ENCODE results near the gene TICRR. TPM values are rescaled to one million over a fixed set of nuclear protein-coding genes. Genes with fewer than 3 reads are reported as not detected.

Gene TICRR
- polyA plus RNA-seq, 1 donor from 2014 or later: not detected

DNA sequence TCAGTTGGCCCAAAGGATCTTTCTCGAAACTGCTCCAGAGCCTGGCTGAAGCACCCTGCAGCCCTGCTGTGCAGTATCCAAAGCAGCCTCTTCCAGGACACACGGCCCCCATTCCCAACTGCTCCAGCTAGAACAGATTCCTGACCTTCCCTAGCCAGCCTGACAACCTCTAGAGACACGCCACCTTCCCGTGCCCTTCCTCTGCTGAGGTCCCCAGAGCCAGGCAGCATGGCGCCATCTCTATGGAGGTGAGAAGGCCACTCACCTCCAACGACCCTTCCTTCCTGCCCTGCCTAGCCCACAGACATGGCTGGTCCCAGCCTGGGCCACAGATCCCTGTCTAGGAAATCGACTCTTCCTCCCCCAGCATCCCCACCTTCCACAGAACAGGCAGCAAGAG, 76.9 kb downstream of the TICRR start:
- Mint-ChIP-seq H3K9me3 (peaks cover 0 to 2% (median 0%) of the 10 kb centered on the region in 3 donors), H3K4me3 (no peak overlapping the region), H3K4me1 (peaks cover 1 to 13% (median 5%) of the 10 kb centered on the region in 3 donors), H3K27me3 (peaks cover 38% of the 10 kb centered on the region), H3K27ac (no peak overlapping the region), H3K36me3 (no peaks in the 10 kb centered on the region)

DNA sequence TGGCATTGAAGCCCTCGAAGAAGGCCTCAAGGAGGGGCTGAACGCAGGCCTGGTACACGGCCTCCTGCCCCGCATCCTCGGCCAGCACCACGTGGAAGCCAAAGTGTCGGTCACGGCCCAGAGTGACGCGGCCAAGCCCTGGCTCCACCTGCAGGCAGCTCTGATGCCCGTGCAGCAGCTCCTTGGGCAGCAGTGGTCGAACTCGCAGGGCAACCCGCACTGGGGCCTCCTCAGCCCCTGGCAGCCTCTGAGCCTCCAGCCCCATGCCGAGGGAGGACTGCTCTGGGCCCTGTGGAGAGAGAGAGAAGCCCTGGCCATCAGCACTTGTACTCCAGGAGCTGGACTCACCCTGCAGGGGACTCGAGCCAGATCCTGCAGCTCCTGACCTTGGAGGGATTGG, 77.4 kb downstream of the TICRR start:
- Mint-ChIP-seq H3K9me3 (peaks cover 0 to 2% (median 0%) of the 10 kb centered on the region in 3 donors), H3K27ac (no peak overlapping the region), H3K27me3 (peaks cover 34% of the 10 kb centered on the region), H3K36me3 (no peaks in the 10 kb centered on the region), H3K4me3 (no peak overlapping the region), H3K4me1 (peaks cover 0 to 11% (median 5%) of the 10 kb centered on the region in 3 donors)

DNA sequence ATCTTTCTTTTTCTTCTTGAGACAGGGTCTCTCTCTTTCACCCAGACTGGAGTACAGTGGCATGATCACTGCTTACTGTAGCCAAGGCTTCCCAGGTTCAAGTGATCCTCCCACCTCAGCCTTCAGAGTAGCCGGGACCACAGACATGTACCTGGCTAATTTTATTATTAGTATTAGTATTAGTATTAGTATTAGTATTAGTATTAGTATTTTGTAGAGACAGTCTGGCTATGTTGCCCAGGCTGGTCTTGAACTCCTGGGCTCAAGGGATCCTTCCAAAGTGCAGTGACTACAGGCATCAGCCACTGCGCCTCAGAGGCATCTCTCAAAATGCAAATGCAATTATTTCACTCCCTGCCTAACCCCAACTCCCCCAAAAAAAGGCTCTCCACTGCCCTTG, 78.3 kb downstream of the TICRR start:
- no peak overlapping the region for H3K4me3 Mint-ChIP-seq
- H3K36me3 Mint-ChIP-seq: no peaks in the 10 kb centered on the region
- H3K27ac Mint-ChIP-seq: no peak overlapping the region
- H3K9me3 Mint-ChIP-seq: peaks cover 0 to 2% (median 0%) of the 10 kb centered on the region in 3 donors
- peaks cover 0 to 11% (median 5%) of the 10 kb centered on the region in 3 donors for H3K4me1 Mint-ChIP-seq
- H3K27me3 Mint-ChIP-seq: peaks cover 30% of the 10 kb centered on the region

DNA sequence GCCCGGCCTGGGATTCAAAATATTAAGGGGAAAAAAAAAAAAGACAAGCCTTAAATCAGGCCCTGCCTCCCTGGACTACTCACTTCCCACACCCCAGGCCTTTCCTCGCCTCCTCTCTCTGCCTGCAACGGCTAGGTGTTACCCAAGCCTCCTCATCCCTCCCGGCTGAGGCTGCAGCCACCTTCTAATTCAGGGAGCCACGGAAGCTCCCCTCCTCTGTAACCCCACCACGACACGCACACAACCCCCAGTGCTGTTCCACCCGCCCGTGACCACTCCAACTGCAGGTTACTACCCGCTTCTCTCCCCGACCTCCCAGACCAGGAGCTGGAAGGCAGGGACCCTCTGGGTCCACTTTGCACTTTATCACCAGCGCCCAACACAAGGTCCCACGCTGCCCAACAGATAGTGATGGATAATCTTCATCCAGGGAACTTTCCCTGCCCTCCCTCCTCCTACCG, 79.1 kb downstream of the TICRR start:
- Mint-ChIP-seq H3K4me3 (peak overlapping the region in 3 of 4 donors; percentile 57 to 83 (median 71)), H3K9me3 (peaks cover 0 to 4% (median 0%) of the 10 kb centered on the region in 3 donors), H3K27ac (no peak overlapping the region), H3K4me1 (peaks cover 0 to 11% (median 5%) of the 10 kb centered on the region in 3 donors), H3K36me3 (no peaks in the 10 kb centered on the region), H3K27me3 (peaks cover 30% of the 10 kb centered on the region)

DNA sequence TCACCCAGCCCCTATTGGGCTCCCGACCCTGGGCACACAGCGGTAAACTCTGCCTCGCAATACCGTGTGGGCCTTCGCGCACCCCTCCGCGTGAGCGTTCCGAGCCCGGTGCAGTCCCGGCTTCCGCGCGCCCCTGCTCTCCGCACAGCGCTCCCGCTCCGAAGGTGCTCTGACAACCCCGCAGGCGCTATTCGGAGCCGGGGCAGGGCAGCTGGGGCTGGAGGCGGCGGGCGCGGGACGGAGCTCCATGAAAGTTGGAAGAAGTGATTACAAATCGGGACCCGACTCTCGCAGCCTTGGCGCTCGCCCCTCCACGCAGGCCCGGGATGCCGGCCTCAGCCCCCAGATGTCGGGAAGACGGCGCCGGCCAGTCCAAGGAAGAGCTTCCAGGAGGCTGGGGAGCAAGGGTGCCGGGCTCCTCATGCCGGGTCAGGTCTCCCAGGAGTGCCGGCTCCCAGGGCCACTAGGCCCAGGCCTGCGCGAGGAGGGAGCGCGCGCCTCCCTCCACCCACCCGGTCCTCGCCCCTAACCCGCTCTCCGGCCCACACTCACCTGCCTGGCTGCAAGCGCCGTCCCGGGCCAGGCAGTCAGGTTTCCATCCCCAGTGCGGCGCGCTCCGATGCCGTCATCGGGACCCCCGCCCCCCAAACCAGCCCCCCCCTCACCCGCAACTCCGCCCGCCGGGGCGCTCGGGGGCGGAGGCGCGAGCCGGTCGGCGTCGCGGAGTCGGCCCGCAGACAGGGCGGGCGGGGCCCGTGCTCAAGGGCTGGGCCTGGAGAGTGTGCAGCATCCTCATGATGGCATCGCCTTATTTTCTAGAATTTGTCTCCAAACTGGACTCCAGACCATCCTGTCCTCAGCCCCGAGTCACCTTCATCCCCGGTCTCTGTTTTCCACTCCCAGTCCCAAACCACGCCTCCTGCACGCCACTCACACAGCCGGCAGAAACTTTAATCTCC, 79.9 kb downstream of the TICRR start, which contains the start of gene KIF7:
Gene KIF7 (minus strand): TSS at position 621 of the 959 bp plus-strand sequence. CDS start 2,537 bp downstream, outside the sequence.
- Mint-ChIP-seq H3K4me3 (peak within 1 kb of the TSS; percentile 57 to 88 (median 64)), H3K4me1 (peaks cover 0 to 11% (median 5%) of the 10 kb centered on the region in 3 donors), H3K27me3 (peaks cover 30% of the 10 kb centered on the region), H3K36me3 (no peaks in the 10 kb centered on the region), H3K9me3 (peaks cover 0 to 4% (median 0%) of the 10 kb centered on the region in 3 donors), H3K27ac (peak within 1 kb of the TSS in 1 of 3 donors; percentile 35)

DNA sequence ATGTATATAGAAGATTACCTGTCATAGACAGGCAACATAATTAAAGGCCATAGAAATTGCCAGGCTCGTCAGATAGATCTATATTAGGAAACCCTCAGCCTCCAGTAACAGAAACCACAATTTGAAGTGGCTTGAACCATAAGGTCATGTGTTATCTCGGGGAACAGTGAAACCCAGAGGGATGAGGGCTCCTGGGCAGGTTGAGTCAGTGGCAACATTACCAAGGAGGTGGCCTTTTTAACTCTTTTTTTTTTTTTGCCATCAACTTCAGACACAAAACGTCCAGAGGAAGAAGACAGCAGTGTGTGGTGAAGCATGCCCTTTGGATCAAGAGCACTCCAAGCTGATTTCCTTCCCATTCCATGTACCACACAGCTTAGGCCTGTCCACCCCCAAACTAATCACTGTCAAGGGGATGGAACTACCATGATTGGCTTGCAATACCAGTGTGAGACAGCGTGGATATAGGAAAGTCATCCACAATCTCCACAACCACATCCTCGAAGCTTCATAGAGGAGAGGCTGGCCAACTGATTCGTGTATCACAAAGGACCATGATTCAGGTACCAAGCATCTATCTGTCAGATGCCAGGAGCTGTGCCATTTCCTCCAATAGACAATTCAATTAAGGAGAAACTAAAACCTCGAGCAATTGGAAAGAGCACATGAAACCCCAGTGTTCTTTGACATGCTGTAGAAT, 81.0 kb downstream of the TICRR start:
- H3K9me3 Mint-ChIP-seq: peaks cover 0 to 4% (median 2%) of the 10 kb centered on the region in 3 donors
- peaks cover 30% of the 10 kb centered on the region for H3K27me3 Mint-ChIP-seq
- peak overlapping the region in 3 of 4 donors; percentile 55 to 88 (median 57) for H3K4me3 Mint-ChIP-seq
- peaks cover 0 to 11% (median 5%) of the 10 kb centered on the region in 3 donors for H3K4me1 Mint-ChIP-seq
- H3K27ac Mint-ChIP-seq: no peak overlapping the region
- no peaks in the 10 kb centered on the region for H3K36me3 Mint-ChIP-seq

DNA sequence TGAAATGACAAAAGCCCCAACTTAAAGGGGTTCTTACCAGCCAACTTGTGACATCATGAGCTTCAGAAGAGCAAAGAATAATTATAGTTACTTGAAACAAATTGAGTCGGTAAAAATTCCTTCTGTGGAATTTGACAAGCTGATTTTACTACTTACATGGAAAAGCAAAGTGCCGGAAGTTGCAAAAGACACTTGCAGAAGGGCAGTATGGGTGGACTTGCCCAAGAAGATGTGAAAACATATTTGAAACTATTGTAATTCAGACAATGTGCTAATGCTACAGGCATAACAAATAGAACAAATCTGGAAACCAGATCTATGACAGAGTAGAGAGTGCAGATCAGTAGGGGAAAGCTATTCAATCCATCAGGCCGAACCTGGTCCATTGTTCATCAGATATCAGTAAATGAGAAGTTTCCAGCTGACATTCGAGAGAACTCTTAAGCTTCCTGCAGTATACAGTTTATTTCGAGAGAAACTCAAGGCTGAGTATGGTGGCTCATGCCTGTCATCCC, 82.5 kb downstream of the TICRR start:
- H3K4me1 Mint-ChIP-seq: peaks cover 0 to 11% (median 5%) of the 10 kb centered on the region in 3 donors
- H3K36me3 Mint-ChIP-seq: no peaks in the 10 kb centered on the region
- peaks cover 26% of the 10 kb centered on the region for H3K27me3 Mint-ChIP-seq
- H3K27ac Mint-ChIP-seq: no peak overlapping the region
- no peak overlapping the region for H3K4me3 Mint-ChIP-seq
- H3K9me3 Mint-ChIP-seq: peaks cover 0 to 4% (median 2%) of the 10 kb centered on the region in 3 donors

DNA sequence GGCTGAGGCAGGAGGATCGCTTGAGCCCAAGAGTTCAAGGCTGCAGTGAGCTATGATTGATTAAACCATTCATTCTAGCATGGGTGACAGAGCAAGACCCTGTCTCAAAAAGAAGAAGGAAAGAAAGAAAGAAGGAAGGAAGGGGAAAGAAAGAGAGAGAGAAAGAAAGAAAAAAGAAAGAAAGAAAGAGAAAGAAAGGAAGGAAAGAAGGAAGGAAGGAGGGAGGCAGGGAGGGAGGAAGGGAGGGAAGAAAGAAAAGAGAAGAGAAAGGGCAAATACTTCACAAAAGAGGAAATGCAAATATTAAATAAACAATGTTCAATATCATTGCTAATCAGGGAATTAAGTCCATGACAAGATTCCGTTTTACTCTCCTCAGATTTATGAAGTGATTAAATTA, 84.0 kb downstream of the TICRR start:
- no peaks in the 10 kb centered on the region for H3K36me3 Mint-ChIP-seq
- peaks cover 0 to 10% (median 5%) of the 10 kb centered on the region in 3 donors for H3K4me1 Mint-ChIP-seq
- no peak overlapping the region for H3K27ac Mint-ChIP-seq
- peaks cover 16% of the 10 kb centered on the region for H3K27me3 Mint-ChIP-seq
- no peak overlapping the region for H3K4me3 Mint-ChIP-seq
- H3K9me3 Mint-ChIP-seq: peaks cover 0 to 4% (median 2%) of the 10 kb centered on the region in 3 donors

DNA sequence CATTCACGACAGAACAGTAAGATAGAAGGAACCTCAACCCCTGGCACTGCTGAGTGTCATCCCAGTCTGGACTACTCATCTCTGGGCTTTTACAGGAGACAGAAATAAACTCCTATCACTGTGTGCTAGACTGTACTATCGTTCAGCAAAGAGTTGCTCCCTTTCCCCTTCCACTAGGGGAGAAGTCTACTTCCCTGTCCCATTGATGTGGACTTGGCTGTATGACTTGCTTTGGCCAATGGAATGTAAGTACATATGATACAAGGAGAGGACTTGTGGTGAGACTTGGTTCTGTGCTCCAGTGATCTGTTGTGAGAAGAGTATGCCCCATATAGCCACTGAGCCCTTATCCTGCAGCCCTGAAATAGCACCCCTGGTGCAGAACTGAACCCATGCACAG, 85.3 kb downstream of the TICRR start:
- Mint-ChIP-seq H3K4me3 (no peak overlapping the region), H3K4me1 (peaks cover 0 to 9% (median 9%) of the 10 kb centered on the region in 3 donors), H3K9me3 (peaks cover 0 to 4% (median 2%) of the 10 kb centered on the region in 3 donors), H3K27me3 (peaks cover 18% of the 10 kb centered on the region), H3K27ac (no peak overlapping the region), H3K36me3 (no peaks in the 10 kb centered on the region)

DNA sequence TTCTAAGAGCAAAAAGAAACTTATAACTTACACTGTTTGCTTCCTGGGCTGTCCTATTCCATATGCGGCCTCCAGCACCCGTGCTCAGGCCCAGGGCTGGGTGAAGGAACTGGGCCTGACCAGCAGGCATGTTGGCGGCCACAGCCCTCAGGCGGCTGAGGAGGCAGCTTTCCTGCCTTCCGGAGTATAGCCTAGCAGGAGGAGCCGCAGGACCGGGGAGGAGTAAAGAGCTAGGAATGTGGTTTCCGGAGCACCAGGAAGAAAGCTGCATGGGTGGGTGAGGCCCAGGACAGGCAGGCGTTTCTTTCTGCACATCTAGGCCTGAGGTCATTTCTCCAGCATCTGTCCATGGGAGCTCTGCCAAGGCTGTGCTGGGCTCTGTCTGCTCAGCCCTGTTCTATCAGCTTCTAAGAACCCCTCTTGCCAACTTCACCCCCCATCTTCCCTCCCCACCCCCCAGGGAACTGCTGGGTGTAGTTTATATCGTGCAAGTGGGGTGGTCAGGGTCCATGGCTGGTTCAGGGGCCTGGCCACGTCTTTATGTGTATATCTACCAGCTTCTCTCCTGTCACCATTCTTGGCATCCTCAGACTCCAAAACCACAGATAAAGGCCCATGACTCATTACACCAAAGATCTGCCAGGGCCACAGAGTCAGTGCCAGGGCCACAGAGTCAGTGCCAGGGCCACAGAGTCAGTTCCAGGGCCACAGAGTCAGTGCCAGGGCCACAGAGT, 87.8 kb downstream of the TICRR start:
- H3K36me3 Mint-ChIP-seq: no peaks in the 10 kb centered on the region
- no peak overlapping the region for H3K27ac Mint-ChIP-seq
- H3K9me3 Mint-ChIP-seq: peaks cover 0 to 2% (median 2%) of the 10 kb centered on the region in 3 donors
- H3K4me3 Mint-ChIP-seq: peak overlapping the region in 1 of 4 donors; percentile 52
- H3K27me3 Mint-ChIP-seq: peaks cover 9% of the 10 kb centered on the region
- peaks cover 0 to 4% (median 4%) of the 10 kb centered on the region in 3 donors for H3K4me1 Mint-ChIP-seq

DNA sequence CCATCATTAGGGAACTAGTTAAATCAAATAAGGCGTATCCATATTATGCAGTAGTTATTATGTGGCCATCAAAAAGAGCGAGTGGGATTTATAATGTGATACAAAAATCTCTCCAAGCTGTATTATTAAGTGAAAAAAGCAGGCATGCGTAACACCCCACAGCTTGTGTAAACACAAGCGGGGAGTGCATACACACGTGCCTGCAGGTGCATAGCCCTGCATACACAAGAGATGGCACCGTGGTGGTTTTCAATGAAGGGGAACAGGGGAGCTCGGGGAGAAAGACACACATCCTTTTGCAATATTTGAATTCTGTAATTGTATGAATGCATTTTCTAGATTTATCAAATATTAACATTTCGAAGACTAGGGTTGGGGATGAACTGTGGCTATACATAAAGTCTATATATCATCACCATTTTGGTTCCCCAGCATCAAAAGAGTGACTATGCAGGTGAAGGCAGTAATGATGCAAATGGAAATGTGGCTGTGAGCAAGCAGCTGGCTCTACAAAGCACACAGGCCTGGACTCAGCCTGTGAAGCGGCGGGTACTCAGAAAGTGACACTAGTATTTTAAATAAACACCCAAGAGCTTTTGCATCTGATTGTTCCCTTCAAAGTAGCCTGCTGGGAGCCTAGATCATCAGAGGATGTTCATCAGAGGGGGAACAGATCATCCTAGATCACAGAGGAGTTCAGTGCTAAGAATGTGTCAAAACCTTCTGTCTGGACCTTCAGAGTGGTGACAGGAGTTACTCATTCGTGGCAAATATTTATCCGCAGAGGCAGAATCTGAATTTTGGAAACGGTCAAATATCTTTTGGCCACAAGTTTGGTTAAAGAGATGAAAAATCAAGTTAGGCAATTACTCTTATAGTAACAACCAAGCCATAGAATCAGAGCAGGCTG, 89.4 kb downstream of the TICRR start:
- peaks cover 9% of the 10 kb centered on the region for H3K27me3 Mint-ChIP-seq
- H3K27ac Mint-ChIP-seq: no peak overlapping the region
- H3K9me3 Mint-ChIP-seq: peaks cover 0 to 3% (median 2%) of the 10 kb centered on the region in 3 donors
- H3K36me3 Mint-ChIP-seq: no peaks in the 10 kb centered on the region
- H3K4me3 Mint-ChIP-seq: peak overlapping the region in 3 of 4 donors; percentile 10 to 89 (median 49)
- H3K4me1 Mint-ChIP-seq: peaks cover 0 to 4% (median 4%) of the 10 kb centered on the region in 3 donors

DNA sequence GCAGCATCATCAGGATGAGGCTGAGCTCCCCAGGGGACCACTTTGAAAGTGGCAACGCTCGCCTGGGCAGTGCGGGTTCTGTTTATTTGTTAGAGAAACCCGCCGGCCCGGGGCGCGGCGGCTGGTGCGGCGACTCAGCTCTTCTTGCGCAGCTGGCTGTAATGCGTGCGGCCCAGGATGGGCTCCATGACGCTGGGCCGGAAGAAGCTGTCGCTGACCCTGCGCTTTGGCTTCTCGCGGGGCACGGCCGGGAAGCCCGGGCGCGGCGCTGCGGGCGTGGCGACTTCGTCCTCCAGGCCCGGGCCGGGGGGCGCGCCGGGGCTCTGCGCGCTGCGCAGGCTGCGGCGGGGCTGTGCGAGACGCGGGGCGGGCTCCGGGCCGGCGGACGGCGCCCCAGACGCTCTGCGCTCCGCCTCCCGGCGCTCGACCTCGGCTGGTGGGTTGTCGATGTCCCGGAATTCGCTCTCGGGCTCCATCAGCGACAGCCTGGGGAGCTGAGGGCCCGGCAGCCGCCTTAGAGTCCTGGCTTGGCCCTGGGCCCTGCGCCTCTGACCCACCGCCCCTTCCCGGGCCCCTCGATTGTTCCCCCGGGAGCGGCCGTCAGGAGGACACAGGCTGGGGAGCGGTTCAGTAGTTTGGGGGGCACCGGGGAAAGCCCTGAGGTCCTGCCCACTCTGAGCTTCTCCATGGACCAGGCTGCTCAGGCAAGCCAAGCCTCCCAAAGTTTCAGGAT, 90.3 kb downstream of the TICRR start:
- Mint-ChIP-seq H3K27ac (no peak overlapping the region), H3K36me3 (no peaks in the 10 kb centered on the region), H3K27me3 (peaks cover 9% of the 10 kb centered on the region), H3K4me3 (peak overlapping the region in 2 of 4 donors; percentile 7 to 54), H3K9me3 (peaks cover 0 to 2% (median 1%) of the 10 kb centered on the region in 3 donors), H3K4me1 (peaks cover 0 to 4% (median 4%) of the 10 kb centered on the region in 3 donors)

Measured in IgD-negative memory B cell (primary cell).